Activated naive CD8-positive, alpha-beta T cell (primary cell): ENCODE data around the gene AGAP1.

Source experiments
- H3K27ac Mint-ChIP-seq: one replicate; pipeline ENCODE4 v1.8.0; 2021; ENCODE audit warnings: mixed read lengths
- H3K27me3 Mint-ChIP-seq: one replicate; pipeline ENCODE4 v1.8.0; 2021; ENCODE audit warnings: mixed read lengths
- H3K36me3 Mint-ChIP-seq: one replicate; pipeline ENCODE4 v1.8.0; 2021; ENCODE audit warnings: mixed read lengths
- H3K4me1 Mint-ChIP-seq: one replicate; pipeline ENCODE4 v1.8.0; 2021; ENCODE audit warnings: low read depth, mixed read lengths
- H3K4me3 Mint-ChIP-seq: one replicate; pipeline ENCODE4 v1.8.0; 2021; ENCODE audit warnings: mild to moderate bottlenecking, mixed read lengths
- H3K9me3 Mint-ChIP-seq: one replicate; pipeline ENCODE4 v1.8.0; 2021; ENCODE audit warnings: low read depth, mixed read lengths

AGAP1 gene

GRCh38 chr2:235689427-235689853 lies 195.6 kb downstream of the AGAP1 start:
- no peak overlapping the region for H3K27ac Mint-ChIP-seq
- H3K4me1 Mint-ChIP-seq: no peaks in the 10 kb centered on the region
- H3K27me3 Mint-ChIP-seq: peaks cover 2% of the 10 kb centered on the region
- H3K36me3 Mint-ChIP-seq: no peaks in the 10 kb centered on the region
- H3K4me3 Mint-ChIP-seq: no peak overlapping the region
- no peaks in the 10 kb centered on the region for H3K9me3 Mint-ChIP-seq

- Mint-ChIP-seq H3K4me3 (no peak overlapping the region), H3K36me3 (no peaks in the 10 kb centered on the region), H3K9me3 (no peaks in the 10 kb centered on the region)
Measured at GRCh38 chr2:235690082-235690808, 196.4 kb downstream of the AGAP1 start.

GRCh38 chr2:235690809-235691450 lies 197.1 kb downstream of the AGAP1 start:
- H3K4me3 Mint-ChIP-seq: no peak overlapping the region

More at GRCh38 chr2:235690082-235690808, 196.4 kb downstream of the AGAP1 start:
- no peaks in the 10 kb centered on the region for H3K4me1 Mint-ChIP-seq
- H3K27ac Mint-ChIP-seq: no peak overlapping the region
- peaks cover 2% of the 10 kb centered on the region for H3K27me3 Mint-ChIP-seq

DNA sequence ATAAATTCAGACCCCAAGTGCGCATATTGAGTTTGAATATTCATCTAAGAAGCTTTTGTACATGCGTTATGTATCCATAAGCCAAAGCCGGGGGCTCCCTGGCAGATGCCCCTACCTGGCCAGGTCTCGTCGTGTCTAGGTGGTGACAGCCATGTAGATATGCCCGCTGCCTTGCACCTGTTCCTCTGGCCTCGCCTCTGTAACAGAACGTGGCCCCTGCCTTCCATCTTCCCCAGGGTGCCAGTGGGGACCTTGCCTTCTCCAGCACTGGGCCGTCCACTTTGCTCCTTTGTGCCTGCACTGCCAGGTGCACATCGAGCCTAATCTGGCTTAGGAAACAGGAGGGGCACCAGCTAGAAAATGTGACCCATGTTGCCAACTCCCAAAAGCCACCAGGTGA lies 198.2 kb downstream of the AGAP1 start:
- Mint-ChIP-seq H3K27ac (no peak overlapping the region), H3K27me3 (peaks cover 2% of the 10 kb centered on the region), H3K36me3 (no peaks in the 10 kb centered on the region), H3K4me3 (no peak overlapping the region), H3K9me3 (no peaks in the 10 kb centered on the region), H3K4me1 (no peaks in the 10 kb centered on the region)

More at GRCh38 chr2:235690809-235691450, 197.1 kb downstream of the AGAP1 start:
- Mint-ChIP-seq H3K27ac (no peak overlapping the region), H3K27me3 (peaks cover 2% of the 10 kb centered on the region), H3K4me1 (no peaks in the 10 kb centered on the region), H3K9me3 (no peaks in the 10 kb centered on the region), H3K36me3 (no peaks in the 10 kb centered on the region)

DNA sequence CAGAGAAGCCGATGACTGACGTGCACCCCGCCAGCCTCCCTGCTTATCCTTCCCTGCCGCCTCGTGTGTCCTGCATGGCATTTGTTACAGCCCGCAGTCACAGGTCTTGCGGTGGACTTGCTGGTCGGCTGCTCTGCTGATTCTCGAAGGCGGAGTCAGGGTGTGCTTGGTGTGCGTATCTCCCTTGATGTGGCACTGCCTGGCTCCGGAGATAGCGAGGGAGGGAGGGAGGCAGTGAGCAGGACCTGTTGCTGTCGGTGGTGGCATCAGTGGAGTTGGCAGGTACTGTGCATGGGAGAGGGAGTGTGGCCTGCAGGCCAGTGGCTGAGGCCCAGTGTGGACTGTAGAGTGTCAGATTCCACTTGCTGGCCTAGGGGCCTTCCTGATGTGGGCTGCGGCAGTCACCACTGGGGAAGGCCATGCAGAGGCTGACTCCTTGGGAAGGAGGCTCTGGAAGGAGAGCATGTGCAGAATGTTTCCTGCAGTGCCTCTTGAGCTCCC lies 198.9 kb downstream of the AGAP1 start:
- H3K36me3 Mint-ChIP-seq: no peaks in the 10 kb centered on the region
- H3K4me3 Mint-ChIP-seq: no peak overlapping the region
- no peaks in the 10 kb centered on the region for H3K9me3 Mint-ChIP-seq
- H3K4me1 Mint-ChIP-seq: no peaks in the 10 kb centered on the region
- no peak overlapping the region for H3K27ac Mint-ChIP-seq
- no peaks in the 10 kb centered on the region for H3K27me3 Mint-ChIP-seq

DNA sequence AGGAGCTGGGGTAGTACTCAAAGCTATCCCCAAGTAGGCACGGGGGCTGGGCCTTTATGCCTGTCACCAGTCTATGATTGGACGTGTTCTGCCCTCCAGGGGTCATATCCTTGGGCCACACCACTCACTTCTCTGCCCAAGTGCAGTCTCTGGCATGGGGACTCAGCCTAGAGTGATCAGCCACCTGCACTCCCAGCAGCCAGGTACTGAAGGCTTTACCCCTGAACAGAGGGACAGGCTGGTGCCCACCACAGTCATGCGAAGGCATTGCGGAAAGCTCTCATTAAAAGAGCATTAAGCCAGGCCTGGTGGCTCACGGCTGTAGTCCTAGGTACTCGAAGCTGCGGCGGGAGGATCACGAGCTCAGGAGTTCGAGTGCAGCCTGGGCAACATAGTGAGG lies 199.4 kb downstream of the AGAP1 start:
- Mint-ChIP-seq H3K27me3 (no peaks in the 10 kb centered on the region), H3K4me3 (no peak overlapping the region), H3K27ac (no peak overlapping the region), H3K4me1 (no peaks in the 10 kb centered on the region), H3K9me3 (no peaks in the 10 kb centered on the region), H3K36me3 (no peaks in the 10 kb centered on the region)

DNA sequence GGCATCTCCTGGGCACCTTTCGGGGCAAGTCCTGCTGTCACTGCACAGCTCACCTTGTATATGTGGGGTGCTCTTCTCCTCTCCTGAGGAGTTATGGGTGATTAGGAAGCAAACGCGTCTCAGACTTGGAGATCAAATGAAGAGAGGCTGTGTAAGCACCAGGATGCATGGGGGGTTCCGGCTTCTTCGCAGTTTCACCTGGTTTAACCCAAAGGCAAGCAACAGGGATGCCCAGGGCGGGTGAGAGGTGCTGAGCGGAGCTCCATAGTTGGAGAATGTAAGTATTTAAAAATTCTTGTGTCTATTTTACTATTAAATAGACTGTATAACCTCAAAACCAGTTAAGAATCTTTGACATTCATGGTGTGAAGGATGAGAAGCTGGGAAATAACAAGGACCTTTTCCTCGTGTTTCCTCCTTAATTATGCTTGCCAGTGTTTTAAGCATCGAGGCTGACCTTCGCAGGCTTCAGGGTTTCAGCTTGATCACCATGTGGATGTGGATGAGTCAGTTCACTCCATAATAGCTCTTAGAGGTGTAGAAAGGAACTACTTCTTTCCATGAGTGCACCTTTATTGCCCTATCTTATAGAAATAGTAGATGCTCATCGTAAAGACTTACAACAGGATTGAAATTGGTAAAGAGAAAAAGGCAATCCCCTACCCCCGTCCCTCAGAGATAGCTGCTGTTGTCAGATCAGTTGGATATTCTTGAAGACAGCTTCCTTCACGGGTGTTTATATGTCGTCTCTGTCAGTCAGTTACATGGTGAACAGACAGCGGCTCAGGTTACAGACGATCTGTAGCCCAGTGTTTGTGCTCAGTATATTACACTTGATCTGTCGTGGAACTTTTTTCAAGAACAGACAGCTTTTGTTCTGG lies 201.1 kb downstream of the AGAP1 start:
- H3K4me1 Mint-ChIP-seq: no peaks in the 10 kb centered on the region
- H3K27ac Mint-ChIP-seq: no peak overlapping the region
- no peaks in the 10 kb centered on the region for H3K27me3 Mint-ChIP-seq
- no peak overlapping the region for H3K4me3 Mint-ChIP-seq
- H3K9me3 Mint-ChIP-seq: no peaks in the 10 kb centered on the region
- no peaks in the 10 kb centered on the region for H3K36me3 Mint-ChIP-seq

GRCh38 chr2:235695602-235695895 lies 201.7 kb downstream of the AGAP1 start:
- H3K9me3 Mint-ChIP-seq: no peaks in the 10 kb centered on the region
- H3K27me3 Mint-ChIP-seq: no peaks in the 10 kb centered on the region
- H3K27ac Mint-ChIP-seq: no peak overlapping the region
- no peaks in the 10 kb centered on the region for H3K4me1 Mint-ChIP-seq
- no peaks in the 10 kb centered on the region for H3K36me3 Mint-ChIP-seq
- H3K4me3 Mint-ChIP-seq: no peak overlapping the region

- H3K9me3 Mint-ChIP-seq: no peaks in the 10 kb centered on the region
- H3K27ac Mint-ChIP-seq: no peak overlapping the region
- no peaks in the 10 kb centered on the region for H3K4me1 Mint-ChIP-seq
- H3K4me3 Mint-ChIP-seq: no peak overlapping the region
- H3K27me3 Mint-ChIP-seq: no peaks in the 10 kb centered on the region
- no peaks in the 10 kb centered on the region for H3K36me3 Mint-ChIP-seq
Measured at GRCh38 chr2:235697041-235697440, 203.2 kb downstream of the AGAP1 start.

- no peak overlapping the region for H3K27ac Mint-ChIP-seq
- H3K27me3 Mint-ChIP-seq: no peaks in the 10 kb centered on the region
- H3K4me1 Mint-ChIP-seq: no peaks in the 10 kb centered on the region
- H3K9me3 Mint-ChIP-seq: no peaks in the 10 kb centered on the region
- no peaks in the 10 kb centered on the region for H3K36me3 Mint-ChIP-seq
- H3K4me3 Mint-ChIP-seq: no peak overlapping the region
Measured at GRCh38 chr2:235698028-235698427, 204.2 kb downstream of the AGAP1 start.

GRCh38 chr2:235698491-235698890 lies 204.6 kb downstream of the AGAP1 start:
- no peaks in the 10 kb centered on the region for H3K27me3 Mint-ChIP-seq
- no peaks in the 10 kb centered on the region for H3K9me3 Mint-ChIP-seq
- no peaks in the 10 kb centered on the region for H3K36me3 Mint-ChIP-seq
- no peaks in the 10 kb centered on the region for H3K4me1 Mint-ChIP-seq
- no peak overlapping the region for H3K4me3 Mint-ChIP-seq
- H3K27ac Mint-ChIP-seq: no peak overlapping the region

DNA sequence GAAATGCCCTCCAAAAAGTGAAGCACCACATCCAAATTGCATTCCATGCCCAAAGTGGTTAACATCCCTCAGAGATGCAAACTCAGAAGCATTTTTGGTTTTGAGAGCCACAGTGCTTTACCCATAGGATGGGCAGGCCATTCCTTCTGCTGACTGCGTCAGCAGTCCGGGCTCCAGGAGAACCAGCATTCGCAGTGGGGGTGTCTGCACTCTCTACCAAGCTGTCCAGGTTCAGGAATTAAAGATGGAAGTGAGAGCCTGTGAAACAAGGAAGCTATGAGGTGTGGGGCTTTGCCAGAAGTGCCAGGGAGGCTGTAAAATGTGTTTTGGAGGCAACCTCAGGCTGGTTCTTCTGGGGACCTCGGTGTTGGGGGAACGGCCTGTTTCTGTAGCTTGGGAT lies 205.7 kb downstream of the AGAP1 start:
- Mint-ChIP-seq H3K9me3 (no peaks in the 10 kb centered on the region), H3K27ac (no peak overlapping the region), H3K36me3 (no peaks in the 10 kb centered on the region), H3K4me3 (no peak overlapping the region), H3K4me1 (no peaks in the 10 kb centered on the region), H3K27me3 (no peaks in the 10 kb centered on the region)

DNA sequence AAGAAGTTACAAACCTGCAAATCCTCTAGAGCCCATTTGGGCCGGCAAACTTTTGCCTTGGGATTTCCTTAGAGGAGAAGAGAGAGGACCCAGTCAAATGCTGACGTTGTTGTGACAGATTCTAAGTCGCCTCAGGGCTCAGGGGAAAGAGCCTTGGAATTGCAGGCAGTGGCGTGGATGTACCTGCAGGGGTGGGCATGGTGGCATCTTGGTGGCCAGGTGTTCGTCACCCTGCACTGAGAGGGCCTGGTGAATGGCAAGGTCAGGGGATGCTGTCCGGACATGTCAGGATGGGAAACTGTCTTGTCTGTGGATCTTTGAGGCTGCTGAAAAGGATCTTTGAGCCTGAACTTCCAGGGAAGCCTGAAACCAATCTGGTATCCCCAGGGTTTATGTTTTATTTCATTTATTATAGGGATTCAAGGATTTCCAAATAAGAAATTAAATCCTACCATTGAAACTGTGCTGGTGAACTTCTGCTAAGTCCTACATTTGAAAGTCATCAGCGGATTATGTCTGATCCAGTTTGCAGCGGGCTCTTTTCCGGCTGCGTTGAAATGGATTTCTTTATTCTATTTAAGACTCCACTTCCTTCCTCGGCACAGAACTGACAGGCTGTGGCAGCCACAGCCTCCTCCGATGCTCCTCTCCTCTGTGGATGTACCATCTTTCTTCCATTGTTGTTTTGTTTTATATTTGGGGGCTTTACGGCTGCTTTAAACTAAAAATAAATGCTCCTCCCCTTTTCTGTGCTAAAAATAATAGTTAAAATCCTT lies 207.6 kb downstream of the AGAP1 start:
- no peaks in the 10 kb centered on the region for H3K27me3 Mint-ChIP-seq
- no peaks in the 10 kb centered on the region for H3K4me1 Mint-ChIP-seq
- no peaks in the 10 kb centered on the region for H3K36me3 Mint-ChIP-seq
- no peak overlapping the region for H3K4me3 Mint-ChIP-seq
- H3K27ac Mint-ChIP-seq: no peak overlapping the region
- H3K9me3 Mint-ChIP-seq: no peaks in the 10 kb centered on the region

DNA sequence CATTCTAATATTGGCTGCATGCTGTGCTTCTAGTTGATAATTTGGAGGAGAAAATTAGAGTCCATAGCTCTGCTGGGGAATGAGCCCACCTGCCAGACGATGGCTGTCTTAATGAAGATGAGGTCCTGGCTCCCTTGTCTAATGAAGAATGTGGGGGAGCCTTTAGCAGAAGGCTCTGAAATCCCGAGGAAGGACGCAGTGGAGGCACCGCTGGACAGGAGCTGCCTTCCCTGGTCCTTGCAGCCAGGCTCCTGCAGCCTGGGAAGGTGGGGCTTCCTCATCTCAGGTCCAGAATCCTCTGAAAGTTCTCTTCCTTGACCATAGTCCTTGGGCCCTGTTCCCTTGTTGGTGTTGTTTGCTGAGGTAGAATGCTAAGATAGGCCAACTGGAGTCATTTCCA lies 208.3 kb downstream of the AGAP1 start:
- Mint-ChIP-seq H3K9me3 (no peaks in the 10 kb centered on the region), H3K27me3 (no peaks in the 10 kb centered on the region), H3K4me1 (no peaks in the 10 kb centered on the region), H3K27ac (no peak overlapping the region), H3K36me3 (no peaks in the 10 kb centered on the region), H3K4me3 (no peak overlapping the region)
